HG03103 (cell line): ENCODE data around the gene KCNC3.

ENCODE experiments used
- ATAC-seq: cut with Tn5 transposase; IDR thresholded peaks from one replicate; pipeline ENCODE4 v1.9.1; 2021; ENCODE audit warnings: low read depth; ENCODE audit not compliant: unreplicated experiment

The KCNC3 gene

GRCh38 chr19:50312967-50313811 is 16.0 kb downstream of the KCNC3 start:
- no peak for ATAC-seq

- ATAC-seq: no peak
Observed at GRCh38 chr19:50311723-50312635, 17.2 kb downstream of the KCNC3 start.

GRCh38 chr19:50310759-50311465 is 18.3 kb downstream of the KCNC3 start:
- ATAC-seq: no peak

- ATAC-seq: no peak
Observed at GRCh38 chr19:50309396-50310125, 19.6 kb downstream of the KCNC3 start.

GRCh38 chr19:50308991-50309390 is 20.2 kb downstream of the KCNC3 start:
- ATAC-seq: no peak

GRCh38 chr19:50303558-50303957 is 25.6 kb downstream of the KCNC3 start:
- ATAC-seq: no peak

- ATAC-seq: no peak
Observed at GRCh38 chr19:50301607-50301971, 27.6 kb downstream of the KCNC3 start.

- no peak for ATAC-seq
Observed at GRCh38 chr19:50300814-50301606, 28.2 kb downstream of the KCNC3 start.

GRCh38 chr19:50300051-50300450 is 29.1 kb downstream of the KCNC3 start:
- ATAC-seq: no peak

- ATAC-seq: no peak
Observed at GRCh38 chr19:50293263-50294004, 35.7 kb downstream of the KCNC3 start.

GRCh38 chr19:50292216-50292827 is 36.9 kb downstream of the KCNC3 start:
- no peak for ATAC-seq

GRCh38 chr19:50290775-50291174 is 38.4 kb downstream of the KCNC3 start:
- ATAC-seq: no peak

GRCh38 chr19:50290011-50290410 is 39.2 kb downstream of the KCNC3 start:
- no peak for ATAC-seq

- no peak for ATAC-seq
Observed at GRCh38 chr19:50288954-50289353, 40.2 kb downstream of the KCNC3 start.

- ATAC-seq: no peak
Observed at GRCh38 chr19:50287331-50287730, 41.8 kb downstream of the KCNC3 start.

- ATAC-seq: no peak
Observed at GRCh38 chr19:50286443-50286842, 42.7 kb downstream of the KCNC3 start.

- no peak for ATAC-seq
Observed at GRCh38 chr19:50285833-50286232, 43.3 kb downstream of the KCNC3 start.

GRCh38 chr19:50281491-50281890 is 47.7 kb downstream of the KCNC3 start:
- ATAC-seq: no peak
